HepG2 (cell line): ENCODE measurements around the gene NDEL1. TPM values are rescaled to one million over a fixed set of nuclear protein-coding genes. Genes with fewer than 3 reads are reported as not detected.

Experiments
- ATAC-seq: fragments of 200-7000 bp; cut with Tn5 transposase; 3 replicates; pipeline ENCODE4 v1.9.1; 2020; ENCODE audit warnings: mild to moderate bottlenecking, moderate library complexity
- BruUV-seq: library from RNA; stranded (reverse); fragments of 400-500 nt; replicated peaks from 2 replicates; lab custom pipeline; 2021; lab: Mats Ljungman, UMichigan
- CTCF ChIA-PET: fragments of 300-600 bp; formaldehyde crosslinking; extraction: SDS; loops from one replicate; lab custom pipeline; 2021; ENCODE audit warnings: low total read pairs, inconsistent platforms, low intra/inter-chr PET ratio; lab: Yijun Ruan, JAX
- POLR2A ChIA-PET: fragments of 350-600 bp; sonication (Branson Sonifier 250); formaldehyde crosslinking; loops from one replicate; lab custom pipeline; 2020; ENCODE audit warnings: antibody characterized with exemption, inconsistent platforms; lab: Yijun Ruan, JAX
- DNase-seq: peaks from one replicate; pipeline ENCODE4 v3.0.0-alpha.2; 2015; ENCODE audit warnings: low spot score
- FAIRE-seq: peaks from 3 replicates; lab custom pipeline; 2011; peaks lifted over from hg19 to GRCh38; lab: Jason Lieb, UNC
- H2AFZ ChIP-seq: one replicate; pipeline ENCODE4 v1.6.1; 2011; ENCODE audit warnings: low read length, inconsistent platforms
- H3K27ac ChIP-seq: fragments of 300-600 bp; 3 replicates; pipeline ENCODE4 v1.8.0; 2011; ENCODE audit warnings: mixed run types, mild to moderate bottlenecking, mixed read lengths, low read length, inconsistent platforms; ENCODE audit not compliant: insufficient read depth; ENCODE audit errors: extremely low read length
- H3K27me3 ChIP-seq, 2 experiments: fragments of 200-600 bp in 1 of 2; 2 replicates in 1 of 2; 3 replicates in 1 of 2; pipeline versions ENCODE4 v1.6.0 to v1.8.0; 2011; ENCODE audit warnings: low read length in 2 of 2, mild to moderate bottlenecking in 2 of 2, moderate library complexity in 2 of 2, inconsistent platforms in 1 of 2; ENCODE audit not compliant: insufficient read depth in 2 of 2, control insufficient read depth in 1 of 2
- H3K36me3 ChIP-seq, 2 experiments: fragments of 200-600 bp in 1 of 2; replicated peaks in 1 of 2; 2 replicates in 1 of 2; 3 replicates in 1 of 2; pipeline versions ENCODE4 v1.5.1 to v1.8.0; 2011; ENCODE audit warnings: low read length in 2 of 2, inconsistent platforms in 1 of 2; ENCODE audit not compliant: insufficient read depth in 2 of 2, control insufficient read depth in 1 of 2
- H3K4me1 ChIP-seq: 2 replicates; pipeline ENCODE4 v1.5.1; 2012; ENCODE audit warnings: low read length, inconsistent platforms; ENCODE audit not compliant: insufficient read depth
- H3K4me2 ChIP-seq: 2 replicates; pipeline ENCODE4 v1.6.0; 2011; ENCODE audit warnings: low read depth, low read length, inconsistent platforms
- H3K4me3 ChIP-seq, 3 experiments: fragments of 200-600 bp in 1 of 3; sonication (generic), shearing (Covaris generic) in 1 of 3; replicated peaks in 1 of 3; 2 replicates each; pipeline ENCODE4 v1.5.1; 2011 to 2016; ENCODE audit warnings: low read length in 3 of 3, inconsistent platforms in 2 of 3, low read depth in 2 of 3, mild to moderate bottlenecking in 2 of 3, control low read depth in 1 of 3, mixed read lengths in 1 of 3; ENCODE audit not compliant: insufficient read depth in 1 of 3
- H3K79me2 ChIP-seq: one replicate; pipeline ENCODE4 v1.6.1; 2011; ENCODE audit warnings: low read length, inconsistent platforms; ENCODE audit not compliant: insufficient read depth
- H3K9ac ChIP-seq: 2 replicates; pipeline ENCODE4 v1.6.0; 2011; ENCODE audit warnings: mild to moderate bottlenecking, low read depth, low read length, inconsistent platforms; ENCODE audit not compliant: insufficient read depth
- H3K9me3 ChIP-seq: 2 replicates; pipeline ENCODE4 v1.5.1; 2012; ENCODE audit warnings: mild to moderate bottlenecking, low read length
- H4K20me1 ChIP-seq: 2 replicates; pipeline ENCODE4 v1.6.0; 2011; ENCODE audit warnings: inconsistent platforms, mild to moderate bottlenecking, low read length, moderate library complexity; ENCODE audit not compliant: insufficient read depth
- AKAP8 ChIP-seq: sonication (generic); formaldehyde crosslinking; IDR thresholded peaks from 2 replicates; pipeline ENCODE4 v1.5.1; 2020; ENCODE audit warnings: mild to moderate bottlenecking, missing genetic modification reagents
- FOXA3 ChIP-seq: IDR thresholded peaks from 2 replicates; pipeline ENCODE4 v1.6.1; 2016; ENCODE audit warnings: missing genetic modification reagents, missing compliant biosample characterization
- GTF2F1 ChIP-seq: fragments of 150-350 bp; IDR thresholded peaks from 2 replicates; pipeline ENCODE4 v1.6.1; 2014; ENCODE audit warnings: low read length
- ISX ChIP-seq: sonication (generic); formaldehyde crosslinking; conservative IDR thresholded peaks from 2 replicates; pipeline ENCODE4 v1.5.0; 2020; ENCODE audit warnings: missing genetic modification reagents
- KAT2B ChIP-seq: fragments of 150-350 bp; IDR thresholded peaks from 2 replicates; pipeline ENCODE4 v1.6.1; 2014; ENCODE audit warnings: low read depth, low read length, borderline replicate concordance
- NR0B2 ChIP-seq: sonication (generic); formaldehyde crosslinking; IDR thresholded peaks from 2 replicates; pipeline ENCODE4 v1.4.0; 2020; ENCODE audit warnings: mild to moderate bottlenecking, missing genetic modification reagents
- NR2C2 ChIP-seq: sonication (generic); formaldehyde crosslinking; IDR thresholded peaks from 2 replicates; pipeline ENCODE4 v1.4.0; 2020; ENCODE audit warnings: missing genetic modification reagents, mild to moderate bottlenecking, moderate library complexity, borderline replicate concordance
- PCBP1 ChIP-seq: fragments of 200-400 bp; formaldehyde crosslinking; IDR thresholded peaks from 2 replicates; pipeline ENCODE4 v1.6.1; 2017; ENCODE audit warnings: mild to moderate bottlenecking, low read depth, low read length, borderline replicate concordance
- POLR2AphosphoS2 ChIP-seq: IDR thresholded peaks from 2 replicates; pipeline ENCODE4 v1.6.1; 2011; ENCODE audit warnings: low read depth, low read length, improper control_type of control experiment
- RXRA ChIP-seq: sonication (generic); formaldehyde crosslinking; IDR thresholded peaks from 2 replicates; pipeline ENCODE4 v1.5.1; 2020; ENCODE audit warnings: missing genetic modification reagents
- SAP130 ChIP-seq: IDR thresholded peaks from 2 replicates; pipeline ENCODE4 v1.6.1; 2016; ENCODE audit warnings: low read depth
- ZBTB39 ChIP-seq: sonication (generic); formaldehyde crosslinking; IDR thresholded peaks from 2 replicates; pipeline ENCODE4 v1.5.0; 2020; ENCODE audit warnings: missing genetic modification reagents
- ZNF34 ChIP-seq: sonication (generic); formaldehyde crosslinking; IDR thresholded peaks from 2 replicates; pipeline ENCODE4 v1.4.0; 2020; ENCODE audit warnings: mild to moderate bottlenecking, missing genetic modification reagents, borderline replicate concordance
- ZNF564 ChIP-seq: sonication (generic); formaldehyde crosslinking; IDR thresholded peaks from 2 replicates; pipeline ENCODE4 v1.8.1; 2023; ENCODE audit warnings: mild to moderate bottlenecking, missing genetic modification reagents
- WGBS: methylation state at CpG from one replicate; pipeline ENCODE4 v1.1.6; 2017; ENCODE audit warnings: low lambda C conversion rate; 5-methylcytosine and 5-hydroxymethylcytosine counted together
- in situ Hi-C: cut with HindIII; loops from 2 replicates; pipeline ENCODE4 v1.10.0; 2017; ENCODE audit warnings: low pct_unique_long_range_greater_than_20kb; ENCODE audit not compliant: extremely low pct_ligation_motif_present
- intact Hi-C: fragments of 100-400 bp; cut with micrococcal nuclease; formaldehyde crosslinking; loops from one replicate; pipeline ENCODE4 v1.10.0; 2022; ENCODE audit not compliant: unreplicated experiment
- polyA plus RNA-seq, 8 experiments: library from polyadenylated mRNA; depleted of rRNA in 3 of 8; stranded (reverse) in 7 of 8; unstranded in 1 of 8; fragments of >200 nt; fragmentation: Illumina TruSeq in 4 of 8; extraction: Trizol in 4 of 8; gene quantifications; 2 replicates each; pipeline versions ENCODE4 v1.2.1 to v1.2.3, GENCODE V29; 2011 to 2016; ENCODE audit warnings: low read depth in 4 of 8, missing spikeins in 1 of 8, mixed read lengths in 1 of 8; ENCODE audit not compliant: insufficient read depth in 1 of 8
- total RNA-seq, 5 experiments: library from RNA; depleted of rRNA; stranded (reverse); fragments of >200 nt; fragmentation: Illumina TruSeq; extraction: Trizol; gene quantifications; 2 replicates each; pipeline ENCODE4 v1.2.3, GENCODE V29; 2016; ENCODE audit warnings: low read depth in 1 of 5

Gene NDEL1
- total and polyA plus RNA-seq, 2 of the 13 experiments (the other 11 are each of a cell fraction or from before 2014, with no cell fraction given): 59.8 to 153 TPM

DNA sequence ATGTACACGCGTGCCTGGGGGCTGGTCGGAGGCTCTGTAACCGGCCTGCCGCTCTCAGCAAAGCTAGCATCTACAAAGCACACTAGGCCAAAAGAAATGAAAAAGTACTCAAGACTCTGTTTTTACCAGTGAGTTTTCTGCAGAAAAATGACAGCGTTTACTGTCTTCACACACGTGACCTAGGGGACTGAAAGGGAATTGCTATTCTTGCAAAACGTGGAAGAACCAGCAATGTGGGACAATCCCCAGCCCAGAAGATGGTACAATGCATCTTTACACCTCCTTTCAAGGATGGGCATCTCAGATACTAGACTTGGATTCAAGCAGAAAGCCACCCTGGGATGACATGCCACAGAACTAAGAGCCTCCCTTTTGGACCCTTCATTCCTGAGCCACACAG, 41.5 kb downstream of the NDEL1 start:
- Histone ChIP-seq H3K27me3 (no peaks in the 10 kb centered on the region), H3K79me2 (no peaks in the 10 kb centered on the region), H3K9ac (no peak overlapping the region), H3K4me1 (peaks cover 22% of the 10 kb centered on the region), H3K4me2 (no peak overlapping the region), H3K36me3 (peaks cover 35 to 97% of the 10 kb centered on the region in 2 experiments), H3K27ac (no peak overlapping the region)
- BruUV-seq: no TSS peak
- DNase-seq (no peak), ATAC-seq (no peak), FAIRE-seq (no peak)
- in situ Hi-C loops: no loop called here
- TF ChIP-seq AKAP8 (CRISPR knock-in tag) (no peak), POLR2AphosphoS2 (peak; percentile 62; the same call in 1 of the 2 replicates)
- TF ChIP-seq, all 625 proteins: peak for 1
- CTCF ChIA-PET: no interaction called here
- POLR2A ChIA-PET: no interaction called here
- H3K9me3 ChIP-seq: no peaks in the 10 kb centered on the region
- H3K4me3 ChIP-seq: no peak overlapping the region
- intact Hi-C loops: no loop called here
- no peak overlapping the region for H2AFZ ChIP-seq
- WGBS: 98% methylated on average over 8 of the region's 8 CpGs
- H4K20me1 ChIP-seq: peaks cover 3% of the 10 kb centered on the region; the same call in 1 of the 2 replicates

- ChIA-PET CTCF (interaction anchor here (0.8 kb wide), 1 partner anchor 95 kb away, joined by 3 read pairs; the partner anchor contains the start of gene RPL26), POLR2A (interaction anchor here (1.2 kb wide), 1 partner anchor 42 kb away, joined by 4 read pairs; the partner anchor contains the start of gene NDEL1)
- Histone ChIP-seq H2AFZ (no peak overlapping the region), H3K9ac (no peak overlapping the region), H3K4me2 (no peak overlapping the region; the same call in 1 of the 2 replicates), H3K27ac (peak overlapping the region; percentile 34), H3K36me3 (peaks cover 38 to 97% of the 10 kb centered on the region in 2 experiments), H3K79me2 (no peaks in the 10 kb centered on the region), H3K9me3 (no peaks in the 10 kb centered on the region), H3K4me1 (peaks cover 22% of the 10 kb centered on the region), H3K4me3 (no peak overlapping the region), H3K27me3 (no peaks in the 10 kb centered on the region), H4K20me1 (peaks cover 3% of the 10 kb centered on the region; the same call in 1 of the 2 replicates)
- intact Hi-C loops: no loop called here
- 81% methylated on average over 17 of the region's 22 CpGs for whole genome bisulfite sequencing
- in situ Hi-C loops: no loop called here
- DNase-seq (peak; percentile 30), FAIRE-seq (no peak), ATAC-seq (peak; percentile 66)
- BruUV-seq: no TSS peak
- TF ChIP-seq NR2C2 (CRISPR knock-in tag) (no peak), FOXA3 (CRISPR knock-in tag) (peak; percentile 30; the same call in 1 of the 2 replicates), SAP130 (CRISPR knock-in tag) (no peak), GTF2F1 (no peak), ZBTB39 (CRISPR knock-in tag) (no peak), KAT2B (no peak), RXRA (CRISPR knock-in tag) (no peak), ISX (CRISPR knock-in tag) (no peak), ZNF564 (CRISPR knock-in tag) (no peak), PCBP1 (no peak), NR0B2 (no peak), ZNF34 (CRISPR knock-in tag) (no peak)
These were observed 42.2 kb downstream of the NDEL1 start for GRCh38 chr17:8477715-8478441.
